ENCODE data around the gene BRF1. TPM values are rescaled to one million over a fixed set of nuclear protein-coding genes. Genes with fewer than 3 reads are reported as not detected.

BRF1 gene
- total RNA-seq, 2 experiments from 2014 or later: 23.7 to 26.4 TPM

DNA sequence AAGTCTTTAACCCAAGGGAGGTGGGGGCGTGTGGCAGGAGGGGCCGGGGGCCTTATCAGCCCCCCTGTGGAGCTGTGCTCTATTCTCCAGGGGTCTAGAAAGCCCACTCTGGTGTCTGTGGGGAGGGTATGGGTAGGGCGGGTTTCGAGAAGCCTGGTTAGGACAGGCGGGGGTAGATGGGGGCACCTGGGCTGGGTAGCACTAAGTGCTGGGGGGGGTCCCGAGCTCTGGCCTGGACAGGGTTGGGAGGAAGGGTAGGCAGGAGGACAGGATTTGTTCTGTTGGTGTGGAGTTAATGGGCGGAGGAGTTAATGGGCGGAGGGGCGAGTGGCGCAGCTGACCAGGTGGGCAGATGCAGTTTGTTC lies 15.8 kb upstream of the BRF1 start:
- Histone ChIP-seq H3K4me1 (ENCODE audit: insufficient read depth, low read length, poor library complexity, severe bottlenecking) (peaks cover 17% of the 10 kb centered on the region), H2AFZ (ENCODE audit: low read length) (no peak overlapping the region), H4K20me1 (ENCODE audit: insufficient read depth, low read length) (no peaks in the 10 kb centered on the region), H3K4me2 (ENCODE audit: low read length) (no peak overlapping the region), H3K27ac (ENCODE audit: low read depth, low read length, poor library complexity, severe bottlenecking) (no peak overlapping the region), H3K9me2 (ENCODE audit: insufficient read depth, low read length) (no peaks in the 10 kb centered on the region), H3K9me3 (ENCODE audit: low read length) (no peaks in the 10 kb centered on the region), H3K36me3 (ENCODE audit: insufficient read depth, low read length) (no peaks in the 10 kb centered on the region), H3K4me3 (ENCODE audit: low read depth, low read length, poor library complexity, severe bottlenecking) (no peak overlapping the region), H3K79me2 (ENCODE audit: insufficient read depth, low read depth, low read length) (no peaks in the 10 kb centered on the region)
- BruUV-seq (replicated peaks): no TSS peak
- DNase-seq (ENCODE audit: low spot score): no peak
- ChIA-PET CTCF (ENCODE audit: unreplicated experiment) (interaction anchor here (0.9 kb wide), 1 partner anchor 15 kb away, joined by 3 read pairs; no protein-coding TSS in a partner anchor), POLR2A (no interaction called here)
- TF ChIP-seq EZH2phosphoT487 (IDR thresholded peaks at IDR 0.05; ENCODE audit: borderline replicate concordance, low read depth, low read length): no peak
- TF ChIP-seq, protein P1, sequence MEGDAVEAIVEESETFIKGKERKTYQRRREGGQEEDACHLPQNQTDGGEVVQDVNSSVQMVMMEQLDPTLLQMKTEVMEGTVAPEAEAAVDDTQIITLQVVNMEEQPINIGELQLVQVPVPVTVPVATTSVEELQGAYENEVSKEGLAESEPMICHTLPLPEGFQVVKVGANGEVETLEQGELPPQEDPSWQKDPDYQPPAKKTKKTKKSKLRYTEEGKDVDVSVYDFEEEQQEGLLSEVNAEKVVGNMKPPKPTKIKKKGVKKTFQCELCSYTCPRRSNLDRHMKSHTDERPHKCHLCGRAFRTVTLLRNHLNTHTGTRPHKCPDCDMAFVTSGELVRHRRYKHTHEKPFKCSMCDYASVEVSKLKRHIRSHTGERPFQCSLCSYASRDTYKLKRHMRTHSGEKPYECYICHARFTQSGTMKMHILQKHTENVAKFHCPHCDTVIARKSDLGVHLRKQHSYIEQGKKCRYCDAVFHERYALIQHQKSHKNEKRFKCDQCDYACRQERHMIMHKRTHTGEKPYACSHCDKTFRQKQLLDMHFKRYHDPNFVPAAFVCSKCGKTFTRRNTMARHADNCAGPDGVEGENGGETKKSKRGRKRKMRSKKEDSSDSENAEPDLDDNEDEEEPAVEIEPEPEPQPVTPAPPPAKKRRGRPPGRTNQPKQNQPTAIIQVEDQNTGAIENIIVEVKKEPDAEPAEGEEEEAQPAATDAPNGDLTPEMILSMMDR (conservative IDR thresholded peaks at IDR 0.05; ENCODE audit: low read length): no peak
- intact Hi-C loops (cut with micrococcal nuclease; ENCODE audit: unreplicated experiment): no loop called here

DNA sequence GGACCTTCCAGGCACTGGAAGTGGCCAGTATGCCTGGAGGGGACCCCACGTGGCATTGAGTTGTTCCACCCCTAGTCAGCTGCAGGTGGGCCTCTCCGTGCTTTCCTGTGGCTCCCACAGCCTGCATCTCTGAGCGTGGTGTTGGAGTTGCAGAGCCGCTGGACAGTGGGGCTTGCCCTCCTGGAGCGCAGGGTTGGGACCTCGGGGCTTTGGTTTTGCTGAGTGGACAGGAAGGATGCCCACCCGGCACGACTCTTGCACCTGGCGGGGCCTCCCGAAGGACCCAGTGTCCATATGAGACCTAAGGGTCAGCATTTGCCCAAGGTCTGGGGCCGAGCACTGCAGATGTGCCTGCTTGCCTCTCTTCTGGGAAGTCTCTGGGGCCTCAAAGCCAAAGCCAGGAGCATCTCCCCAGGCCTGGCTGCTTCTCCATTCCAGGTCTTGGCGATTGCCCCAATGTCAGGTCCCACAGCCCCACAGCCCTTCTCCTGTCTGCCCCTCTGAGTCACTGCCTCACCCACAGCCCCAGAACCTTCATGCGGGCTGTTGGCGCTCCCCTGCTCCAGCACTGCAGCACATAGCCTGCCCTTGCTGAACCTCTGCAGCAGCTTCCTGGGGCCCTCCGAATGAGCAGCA lies 15.3 kb upstream of the BRF1 start:
- intact Hi-C loops (cut with micrococcal nuclease; ENCODE audit: unreplicated experiment): no loop called here

More for the DNA sequence above, 15.3 kb upstream of the BRF1 start:
- H3K9me3 ChIP-seq (ENCODE audit: low read length): no peaks in the 10 kb centered on the region
- H3K79me2 ChIP-seq (ENCODE audit: insufficient read depth, low read depth, low read length): no peaks in the 10 kb centered on the region
- H3K4me2 ChIP-seq (ENCODE audit: low read length): peak overlapping the region; percentile 78
- POLR2A ChIA-PET: no interaction called here
- no peaks in the 10 kb centered on the region for H3K9me2 ChIP-seq (ENCODE audit: insufficient read depth, low read length)
- DNase-seq (ENCODE audit: low spot score): no peak
- peak overlapping the region; percentile 74 for H3K4me3 ChIP-seq (ENCODE audit: low read depth, low read length, poor library complexity, severe bottlenecking)
- no peak overlapping the region for H3K27ac ChIP-seq (ENCODE audit: low read depth, low read length, poor library complexity, severe bottlenecking)
- H3K36me3 ChIP-seq (ENCODE audit: insufficient read depth, low read length): no peaks in the 10 kb centered on the region
- H4K20me1 ChIP-seq (ENCODE audit: insufficient read depth, low read length): no peaks in the 10 kb centered on the region
- H3K4me1 ChIP-seq (ENCODE audit: insufficient read depth, low read length, poor library complexity, severe bottlenecking): peaks cover 17% of the 10 kb centered on the region
- CTCF ChIA-PET (ENCODE audit: unreplicated experiment): interaction anchor here (0.9 kb wide), 1 partner anchor 15 kb away, joined by 3 read pairs; no protein-coding TSS in a partner anchor
- BruUV-seq (replicated peaks): no TSS peak
- TF ChIP-seq EZH2phosphoT487 (IDR thresholded peaks at IDR 0.05; ENCODE audit: borderline replicate concordance, low read depth, low read length): no peak
- TF ChIP-seq, protein P1 (conservative IDR thresholded peaks at IDR 0.05; ENCODE audit: low read length): no peak
- H2AFZ ChIP-seq (ENCODE audit: low read length): no peak overlapping the region

Measured in OCI-LY7 (cell line).